K562 (cell line): ENCODE measurements around the gene ISYNA1. TPM values are rescaled to one million over a fixed set of nuclear protein-coding genes. Genes with fewer than 3 reads are reported as not detected.

Source experiments
- CHD1 ChIP-seq: fragments of 200-600 bp; sonication (generic); IDR thresholded peaks from one replicate; pipeline ENCODE4 v1.6.1; 2012; ENCODE audit warnings: mild to moderate bottlenecking, moderate library complexity, low read length, inconsistent platforms
- ETV5 ChIP-seq: sonication (generic); formaldehyde crosslinking; IDR thresholded peaks from 2 replicates; pipeline ENCODE4 v1.4.0; 2020; ENCODE audit warnings: low read depth, mild to moderate bottlenecking, missing genetic modification reagents
- ILF3 ChIP-seq: fragments of 450-650 bp; IDR thresholded peaks from 2 replicates; pipeline ENCODE4 v1.6.1; 2018; ENCODE audit warnings: antibody characterized with exemption, mild to moderate bottlenecking, moderate library complexity, borderline replicate concordance
- KAT8 ChIP-seq: fragments of 450-650 bp; IDR thresholded peaks from 2 replicates; pipeline ENCODE4 v1.6.1; 2016; ENCODE audit warnings: low read depth, mild to moderate bottlenecking
- MYC ChIP-seq, 2 experiments: fragments of 250-450 bp in 1 of 2; sonication (Bioruptor Pico) in 1 of 2; IDR thresholded peaks; 2 replicates each; pipeline versions ENCODE4 v1.5.1 to v1.6.1; 2012 to 2021; ENCODE audit warnings: low read depth in 2 of 2, borderline replicate concordance in 1 of 2, improper control_type of control experiment in 1 of 2, low read length in 1 of 2, mild to moderate bottlenecking in 1 of 2, moderate library complexity in 1 of 2
- NFRKB ChIP-seq: fragments of 450-650 bp; IDR thresholded peaks from 2 replicates; pipeline ENCODE4 v1.6.1; 2016; ENCODE audit warnings: low read depth
- SMARCE1 ChIP-seq: fragments of 450-650 bp; IDR thresholded peaks from 2 replicates; pipeline ENCODE4 v1.7.1; 2016; ENCODE audit warnings: mild to moderate bottlenecking
- STAG1 ChIP-seq: sonication (generic); formaldehyde crosslinking; IDR thresholded peaks from 2 replicates; pipeline ENCODE4 v1.5.0; 2020; ENCODE audit warnings: missing genetic modification reagents, borderline replicate concordance
- ZNF140 ChIP-seq: fragments of 250-450 bp; sonication (Bioruptor Pico); IDR thresholded peaks from 2 replicates; pipeline ENCODE4 v1.8.0; 2021; ENCODE audit warnings: moderate library complexity, mild to moderate bottlenecking, inconsistent platforms
- ZNF24 ChIP-seq: fragments of 450-650 bp; IDR thresholded peaks from 2 replicates; pipeline ENCODE4 v1.6.1; 2016
- ZNF79 ChIP-seq: fragments of 250-450 bp; sonication (Bioruptor Pico); IDR thresholded peaks from 2 replicates; pipeline ENCODE4 v1.4.0; 2020; ENCODE audit warnings: low read depth, mild to moderate bottlenecking, moderate library complexity
- polyA plus RNA-seq, 8 experiments: library from polyadenylated mRNA; depleted of rRNA in 4 of 8; stranded (reverse) in 5 of 8; unstranded in 3 of 8; fragments of >200 nt; fragmentation: Nextera tagmentation in 2 of 8; fragmentation: Illumina TruSeq in 1 of 8; extraction: Ambion mirVana in 2 of 8; extraction: Trizol in 1 of 8; gene quantifications; 2 replicates each; pipeline versions ENCODE4 v1.2.1 to v1.2.3, GENCODE V29; 2011 to 2014; ENCODE audit warnings: inconsistent platforms in 1 of 8, missing spikeins in 1 of 8
- total RNA-seq, 7 experiments: library from RNA; depleted of rRNA in 6 of 7; stranded (reverse); fragments of >200 nt in 6 of 7; fragmentation: Illumina TruSeq in 2 of 7; extraction: Trizol in 2 of 7; gene quantifications; 2 replicates each; pipeline versions ENCODE4 v1.2.1 to v1.2.3, GENCODE V29; 2011 to 2021; ENCODE audit warnings: low replicate concordance in 1 of 7
- TF ChIP-seq, protein P1 (sequence below): fragments of 450-650 bp; IDR thresholded peaks from 2 replicates; pipeline ENCODE4 v1.6.1; 2016; ENCODE audit warnings: antibody characterized with exemption
- TF ChIP-seq, protein P2 (sequence below): sonication (generic); formaldehyde crosslinking; IDR thresholded peaks from 2 replicates; pipeline ENCODE4 v1.8.0; 2022; ENCODE audit warnings: mild to moderate bottlenecking, missing genetic modification reagents
- TF ChIP-seq, protein P3 (sequence below): fragments of 450-650 bp; IDR thresholded peaks from 2 replicates; pipeline ENCODE4 v1.6.1; 2017; ENCODE audit warnings: antibody characterized with exemption, mild to moderate bottlenecking
- TF ChIP-seq, protein P4 (sequence below): fragments of 250-450 bp; sonication (Bioruptor Pico); IDR thresholded peaks from 2 replicates; pipeline ENCODE4 v1.4.0; 2020; ENCODE audit warnings: borderline replicate concordance
- TF ChIP-seq, protein P5 (sequence below): fragments of 450-650 bp; conservative IDR thresholded peaks from 2 replicates; pipeline ENCODE4 v1.6.1; 2016; ENCODE audit warnings: missing genetic modification characterization, low read depth, mild to moderate bottlenecking, control low read depth, missing compliant biosample characterization

The ISYNA1 gene
- total and polyA plus RNA-seq, 9 of the 15 experiments (the other 6 are each of a cell fraction or from before 2014, with no cell fraction given) = 21.8 to 460 (median 93.2) TPM

DNA sequence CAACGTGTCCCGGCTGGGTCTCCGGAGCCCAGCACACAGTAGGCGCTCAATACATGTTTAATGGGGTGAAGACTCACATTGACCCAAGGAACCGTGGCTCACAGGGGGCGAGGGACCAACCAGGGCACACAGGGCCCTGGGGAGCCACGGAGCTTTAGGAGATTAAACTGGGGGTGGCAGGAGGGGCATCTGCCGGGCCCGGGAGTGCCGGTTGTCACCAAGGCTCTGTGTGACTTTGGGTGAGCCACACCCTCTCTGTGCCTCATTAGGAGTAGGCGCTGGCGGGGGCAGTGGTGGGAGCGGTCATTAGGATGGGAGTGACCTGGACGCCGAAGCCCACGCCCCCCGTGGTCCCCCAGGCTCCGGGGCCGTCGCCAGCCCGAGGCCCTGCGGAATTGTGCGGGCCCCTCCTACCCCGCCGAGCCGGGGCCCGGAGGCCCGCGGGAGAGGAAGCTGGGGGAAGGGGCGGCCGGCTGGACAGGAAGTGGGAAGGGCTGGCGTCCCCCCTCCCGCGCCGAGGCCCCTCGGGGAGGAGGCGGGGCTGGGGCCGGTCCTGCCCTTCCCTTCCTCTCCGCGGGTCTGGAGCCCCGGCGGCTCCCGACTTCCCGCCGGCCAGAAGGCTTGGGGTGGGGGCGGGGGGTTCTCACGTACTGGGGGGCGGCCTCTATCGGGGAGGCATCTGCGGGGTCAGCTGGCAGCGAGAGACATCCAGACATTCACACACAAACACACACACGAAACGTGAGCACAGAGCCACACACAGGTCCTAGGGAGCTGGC, 20.5 kb downstream of the ISYNA1 start (continued):
- TF ChIP-seq, protein P1, sequence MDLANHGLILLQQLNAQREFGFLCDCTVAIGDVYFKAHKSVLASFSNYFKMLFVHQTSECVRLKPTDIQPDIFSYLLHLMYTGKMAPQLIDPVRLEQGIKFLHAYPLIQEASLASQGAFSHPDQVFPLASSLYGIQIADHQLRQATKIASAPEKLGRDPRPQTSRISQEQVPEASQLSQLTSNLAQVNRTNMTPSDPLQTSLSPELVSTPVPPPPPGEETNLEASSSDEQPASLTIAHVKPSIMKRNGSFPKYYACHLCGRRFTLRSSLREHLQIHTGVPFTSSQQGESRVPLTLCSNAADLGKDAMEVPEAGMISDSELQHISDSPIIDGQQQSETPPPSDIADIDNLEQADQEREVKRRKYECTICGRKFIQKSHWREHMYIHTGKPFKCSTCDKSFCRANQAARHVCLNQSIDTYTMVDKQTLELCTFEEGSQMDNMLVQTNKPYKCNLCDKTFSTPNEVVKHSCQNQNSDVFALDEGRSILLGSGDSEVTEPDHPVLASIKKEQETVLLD = 0 out of 2 replicates have a peak, but pooled peaks have one; percentile 19
- TF ChIP-seq ZNF79 (CRISPR knock-in tag) (no peak), CHD1 (peak; percentile 37), ETV5 (CRISPR knock-in tag) (peak; percentile 72), NFRKB (peak; percentile 78; the same call in 1 of the 2 replicates), ILF3 (no peak; the same call in 1 of the 2 replicates), STAG1 (CRISPR knock-in tag) (no peak), MYC (IDR thresholded peaks at IDR 0.05; ENCODE audit: low read depth, low read length) (peak; percentile 18; the same call in 1 of the 2 replicates), MYC (CRISPR knock-in tag; IDR thresholded peaks at IDR 0.05; ENCODE audit: borderline replicate concordance, low read depth) (no peak; the same call in 1 of the 2 replicates), SMARCE1 (no peak; the same call in 1 of the 2 replicates), KAT8 (no peak), ZNF140 (CRISPR knock-in tag) (no peak), ZNF24 (no peak)
- TF ChIP-seq, protein P2, sequence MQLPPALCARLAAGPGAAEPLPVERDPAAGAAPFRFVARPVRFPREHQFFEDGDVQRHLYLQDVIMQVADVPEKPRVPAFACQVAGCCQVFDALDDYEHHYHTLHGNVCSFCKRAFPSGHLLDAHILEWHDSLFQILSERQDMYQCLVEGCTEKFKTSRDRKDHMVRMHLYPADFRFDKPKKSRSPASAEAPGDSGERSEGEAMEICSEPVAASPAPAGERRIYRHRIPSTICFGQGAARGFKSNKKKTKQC = no peak
- TF ChIP-seq, protein P3, sequence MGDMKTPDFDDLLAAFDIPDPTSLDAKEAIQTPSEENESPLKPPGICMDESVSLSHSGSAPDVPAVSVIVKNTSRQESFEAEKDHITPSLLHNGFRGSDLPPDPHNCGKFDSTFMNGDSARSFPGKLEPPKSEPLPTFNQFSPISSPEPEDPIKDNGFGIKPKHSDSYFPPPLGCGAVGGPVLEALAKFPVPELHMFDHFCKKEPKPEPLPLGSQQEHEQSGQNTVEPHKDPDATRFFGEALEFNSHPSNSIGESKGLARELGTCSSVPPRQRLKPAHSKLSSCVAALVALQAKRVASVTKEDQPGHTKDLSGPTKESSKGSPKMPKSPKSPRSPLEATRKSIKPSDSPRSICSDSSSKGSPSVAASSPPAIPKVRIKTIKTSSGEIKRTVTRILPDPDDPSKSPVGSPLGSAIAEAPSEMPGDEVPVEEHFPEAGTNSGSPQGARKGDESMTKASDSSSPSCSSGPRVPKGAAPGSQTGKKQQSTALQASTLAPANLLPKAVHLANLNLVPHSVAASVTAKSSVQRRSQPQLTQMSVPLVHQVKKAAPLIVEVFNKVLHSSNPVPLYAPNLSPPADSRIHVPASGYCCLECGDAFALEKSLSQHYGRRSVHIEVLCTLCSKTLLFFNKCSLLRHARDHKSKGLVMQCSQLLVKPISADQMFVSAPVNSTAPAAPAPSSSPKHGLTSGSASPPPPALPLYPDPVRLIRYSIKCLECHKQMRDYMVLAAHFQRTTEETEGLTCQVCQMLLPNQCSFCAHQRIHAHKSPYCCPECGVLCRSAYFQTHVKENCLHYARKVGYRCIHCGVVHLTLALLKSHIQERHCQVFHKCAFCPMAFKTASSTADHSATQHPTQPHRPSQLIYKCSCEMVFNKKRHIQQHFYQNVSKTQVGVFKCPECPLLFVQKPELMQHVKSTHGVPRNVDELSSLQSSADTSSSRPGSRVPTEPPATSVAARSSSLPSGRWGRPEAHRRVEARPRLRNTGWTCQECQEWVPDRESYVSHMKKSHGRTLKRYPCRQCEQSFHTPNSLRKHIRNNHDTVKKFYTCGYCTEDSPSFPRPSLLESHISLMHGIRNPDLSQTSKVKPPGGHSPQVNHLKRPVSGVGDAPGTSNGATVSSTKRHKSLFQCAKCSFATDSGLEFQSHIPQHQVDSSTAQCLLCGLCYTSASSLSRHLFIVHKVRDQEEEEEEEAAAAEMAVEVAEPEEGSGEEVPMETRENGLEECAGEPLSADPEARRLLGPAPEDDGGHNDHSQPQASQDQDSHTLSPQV = peak; percentile 37
- TF ChIP-seq, protein P4, sequence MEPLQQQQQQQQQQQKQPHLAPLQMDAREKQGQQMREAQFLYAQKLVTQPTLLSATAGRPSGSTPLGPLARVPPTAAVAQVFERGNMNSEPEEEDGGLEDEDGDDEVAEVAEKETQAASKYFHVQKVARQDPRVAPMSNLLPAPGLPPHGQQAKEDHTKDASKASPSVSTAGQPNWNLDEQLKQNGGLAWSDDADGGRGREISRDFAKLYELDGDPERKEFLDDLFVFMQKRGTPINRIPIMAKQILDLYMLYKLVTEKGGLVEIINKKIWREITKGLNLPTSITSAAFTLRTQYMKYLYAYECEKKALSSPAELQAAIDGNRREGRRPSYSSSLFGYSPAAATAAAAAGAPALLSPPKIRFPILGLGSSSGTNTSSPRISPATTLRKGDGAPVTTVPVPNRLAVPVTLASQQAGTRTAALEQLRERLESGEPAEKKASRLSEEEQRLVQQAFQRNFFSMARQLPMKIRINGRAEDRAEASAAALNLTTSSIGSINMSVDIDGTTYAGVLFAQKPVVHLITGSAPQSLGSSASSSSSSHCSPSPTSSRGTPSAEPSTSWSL = 0 out of 2 replicates have a peak, but pooled peaks have one; percentile 43
- TF ChIP-seq, protein P5, sequence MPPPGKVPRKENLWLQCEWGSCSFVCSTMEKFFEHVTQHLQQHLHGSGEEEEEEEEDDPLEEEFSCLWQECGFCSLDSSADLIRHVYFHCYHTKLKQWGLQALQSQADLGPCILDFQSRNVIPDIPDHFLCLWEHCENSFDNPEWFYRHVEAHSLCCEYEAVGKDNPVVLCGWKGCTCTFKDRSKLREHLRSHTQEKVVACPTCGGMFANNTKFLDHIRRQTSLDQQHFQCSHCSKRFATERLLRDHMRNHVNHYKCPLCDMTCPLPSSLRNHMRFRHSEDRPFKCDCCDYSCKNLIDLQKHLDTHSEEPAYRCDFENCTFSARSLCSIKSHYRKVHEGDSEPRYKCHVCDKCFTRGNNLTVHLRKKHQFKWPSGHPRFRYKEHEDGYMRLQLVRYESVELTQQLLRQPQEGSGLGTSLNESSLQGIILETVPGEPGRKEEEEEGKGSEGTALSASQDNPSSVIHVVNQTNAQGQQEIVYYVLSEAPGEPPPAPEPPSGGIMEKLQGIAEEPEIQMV (tag) = no peak
